A549 (cell line): Measurements from ENCODE around the gene PLAGL2. TPM values are rescaled to one million over a fixed set of nuclear protein-coding genes. Genes with fewer than 3 reads are reported as not detected.

ENCODE experiments used
- ATAC-seq, 2 experiments: fragments of 200-7000 bp in 1 of 2; fragments of >200 bp in 1 of 2; cut with Nextera tagmentation in 1 of 2; cut with Tn5 transposase in 1 of 2; 3 replicates each; pipeline versions ENCODE4 v1.8.0 to v1.9.1; 2018 to 2020; ENCODE audit warnings: mild to moderate bottlenecking in 1 of 2, moderate library complexity in 1 of 2
- CTCF ChIA-PET: fragments of 300-600 bp; sonication (Branson Sonifier 250); formaldehyde crosslinking; extraction: SDS; loops from one replicate; lab custom pipeline; 2021; ENCODE audit warnings: antibody characterized with exemption, inconsistent platforms; lab: Yijun Ruan, JAX
- POLR2A ChIA-PET: fragments of 350-600 bp; formaldehyde crosslinking; extraction: SDS; loops from one replicate; lab custom pipeline; 2021; ENCODE audit warnings: antibody characterized with exemption, inconsistent platforms; lab: Yijun Ruan, JAX
- DNase-seq, 2 experiments: peaks; one replicate each; pipeline versions ENCODE4 v3.0.0 to v3.0.0-alpha.2; 2011 to 2016; ENCODE audit warnings: low read depth in 1 of 2, low spot score in 1 of 2
- FAIRE-seq: peaks from 2 replicates; lab custom pipeline; 2011; peaks lifted over from hg19 to GRCh38; lab: Jason Lieb, UNC
- H3K27ac ChIP-seq, 2 experiments: fragments of >200 bp; sonication (Bioruptor Twin); formaldehyde crosslinking; 3 replicates each; pipeline ENCODE4 v1.5.1; 2016 to 2017
- H3K4me1 ChIP-seq: fragments of >200 bp; sonication (Bioruptor Twin); formaldehyde crosslinking; 3 replicates; pipeline ENCODE4 v1.6.1; 2016
- H3K4me2 ChIP-seq: fragments of >200 bp; sonication (Bioruptor Twin); formaldehyde crosslinking; 3 replicates; pipeline ENCODE4 v1.6.1; 2016
- H3K4me3 ChIP-seq: fragments of >200 bp; sonication (Bioruptor Twin); formaldehyde crosslinking; 3 replicates; pipeline ENCODE4 v1.5.1; 2016
- H3K9me3 ChIP-seq: fragments of >200 bp; sonication (Bioruptor Twin); formaldehyde crosslinking; 3 replicates; pipeline ENCODE4 v1.6.1; 2016
- CBX8 ChIP-seq: fragments of 200-600 bp; sonication (generic); IDR thresholded peaks from 2 replicates; pipeline ENCODE4 v1.6.1; 2016
- CEBPB ChIP-seq, 2 experiments: fragments of >200 bp in 1 of 2; sonication (Bioruptor Twin) in 1 of 2; formaldehyde crosslinking in 1 of 2; IDR thresholded peaks; 2 replicates each; pipeline ENCODE4 v1.6.1; 2012 to 2016
- EHF ChIP-seq: fragments of 250-450 bp; sonication (Bioruptor Pico); IDR thresholded peaks from 2 replicates; pipeline ENCODE4 v1.5.0; 2020; ENCODE audit warnings: mild to moderate bottlenecking
- ESRRA ChIP-seq: fragments of 150-350 bp; IDR thresholded peaks from 2 replicates; pipeline ENCODE4 v1.6.1; 2014; ENCODE audit warnings: mild to moderate bottlenecking, low read length, borderline replicate concordance
- FOSB ChIP-seq: fragments of 250-450 bp; sonication (Bioruptor Pico); IDR thresholded peaks from 2 replicates; pipeline ENCODE4 v1.5.0; 2020; ENCODE audit warnings: mild to moderate bottlenecking, moderate library complexity
- GATA3 ChIP-seq: IDR thresholded peaks from 2 replicates; pipeline ENCODE4 v1.6.1; 2012; ENCODE audit warnings: borderline replicate concordance
- HOXA7 ChIP-seq: fragments of 250-450 bp; sonication (Bioruptor Pico); IDR thresholded peaks from 2 replicates; pipeline ENCODE4 v1.5.0; 2020; ENCODE audit warnings: mild to moderate bottlenecking, moderate library complexity
- JUNB ChIP-seq: fragments of >200 bp; sonication (Bioruptor Twin); formaldehyde crosslinking; IDR thresholded peaks from 2 replicates; pipeline ENCODE4 v1.6.1; 2016
- KDM5A ChIP-seq: fragments of 200-600 bp; sonication (generic); IDR thresholded peaks from 2 replicates; pipeline ENCODE4 v1.6.1; 2016; ENCODE audit warnings: antibody characterized with exemption, mild to moderate bottlenecking
- MAFK ChIP-seq: fragments of 450-650 bp; IDR thresholded peaks from 2 replicates; pipeline ENCODE4 v1.6.1; 2014; ENCODE audit not compliant: partially characterized antibody
- POLR2AphosphoS2 ChIP-seq: conservative IDR thresholded peaks from 2 replicates; pipeline ENCODE4 v1.6.1; 2012; ENCODE audit warnings: low read length, improper control_type of control experiment, inconsistent platforms
- RAD21 ChIP-seq, 2 experiments: fragments of >200 bp in 1 of 2; sonication (Bioruptor Twin) in 1 of 2; formaldehyde crosslinking in 1 of 2; IDR thresholded peaks in 1 of 2; conservative IDR thresholded peaks in 1 of 2; 2 replicates in 1 of 2; 3 replicates in 1 of 2; pipeline ENCODE4 v1.6.1; 2012 to 2018; ENCODE audit warnings: inconsistent platforms in 1 of 2
- RFX5 ChIP-seq: fragments of 450-650 bp; IDR thresholded peaks from 2 replicates; pipeline ENCODE4 v1.7.1; 2014; ENCODE audit warnings: antibody characterized with exemption, mild to moderate bottlenecking, moderate library complexity
- RNF2 ChIP-seq: fragments of 200-600 bp; sonication (generic); IDR thresholded peaks from 2 replicates; pipeline ENCODE4 v1.6.1; 2016; ENCODE audit warnings: low read depth, mild to moderate bottlenecking, antibody characterized with exemption, moderate library complexity, borderline replicate concordance
- SMC3 ChIP-seq: fragments of >200 bp; sonication (Bioruptor Twin); formaldehyde crosslinking; IDR thresholded peaks from 3 replicates; pipeline ENCODE4 v1.6.1; 2018; ENCODE audit warnings: inconsistent platforms
- SREBF2 ChIP-seq: fragments of 450-650 bp; IDR thresholded peaks from 2 replicates; pipeline ENCODE4 v1.6.1; 2014; ENCODE audit warnings: mild to moderate bottlenecking, moderate library complexity
- TP53 ChIP-seq: fragments of 250-450 bp; sonication (Bioruptor Pico); IDR thresholded peaks from 2 replicates; pipeline ENCODE4 v1.5.0; 2021; ENCODE audit warnings: mild to moderate bottlenecking, moderate library complexity
- ZSCAN20 ChIP-seq: fragments of 250-450 bp; sonication (Bioruptor Pico); IDR thresholded peaks from 2 replicates; pipeline ENCODE4 v1.8.0; 2022; ENCODE audit warnings: mild to moderate bottlenecking, moderate library complexity
- WGBS: methylation state at CpG from one replicate; pipeline ENCODE4 v1.1.6; 2017; ENCODE audit errors: missing lambda C conversion rate; 5-methylcytosine and 5-hydroxymethylcytosine counted together
- polyA plus RNA-seq, 4 experiments: library from polyadenylated mRNA; depleted of rRNA in 3 of 4; stranded (reverse); fragments of >200 nt; fragmentation: RNase III in 1 of 4; extraction: RNeasy Plus Mini Kit Qiagen cat#74134 plus additional on column Dnase treatment in 1 of 4; gene quantifications; 2 replicates in 3 of 4; 3 replicates in 1 of 4; pipeline ENCODE4 v1.2.3, GENCODE V29; 2011 to 2017
- TF ChIP-seq, protein P1 (sequence below): fragments of 150-350 bp; IDR thresholded peaks from 2 replicates; pipeline ENCODE4 v1.6.1; 2014; ENCODE audit warnings: low read depth, mild to moderate bottlenecking, low read length
- TF ChIP-seq, protein P2 (sequence below): fragments of 250-450 bp; sonication (Bioruptor Pico); IDR thresholded peaks from 2 replicates; pipeline ENCODE4 v1.5.0; 2021; ENCODE audit warnings: mild to moderate bottlenecking, moderate library complexity, borderline replicate concordance
- TF ChIP-seq, protein P3 (sequence below): fragments of >200 bp; sonication (Bioruptor Twin); formaldehyde crosslinking; IDR thresholded peaks from 3 replicates; pipeline ENCODE4 v1.6.1; 2016

PLAGL2 gene
- polyA plus RNA-seq, 2 of the 4 experiments (the other 2 are of a cell fraction) = 6.1 to 9.0 TPM

DNA sequence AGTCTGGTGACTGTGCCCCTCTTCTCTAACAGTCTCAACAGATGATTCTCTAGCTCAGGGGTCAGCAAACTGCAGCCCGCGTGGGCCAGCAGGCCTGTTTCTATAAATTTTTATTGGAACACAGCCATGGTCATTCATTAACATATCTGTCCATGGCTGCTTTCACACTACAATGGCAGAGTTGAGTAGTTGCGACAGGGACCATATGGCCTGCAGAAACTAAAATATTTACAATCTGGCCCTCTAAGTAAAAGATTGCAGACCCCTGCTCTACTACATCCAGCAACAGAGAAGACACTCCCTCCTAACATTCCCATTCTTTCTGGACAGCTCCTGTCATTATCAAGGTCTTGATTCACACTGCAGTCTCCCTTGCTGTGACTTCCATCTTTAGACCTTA lies 45.2 kb downstream of the PLAGL2 start:
- ChIA-PET POLR2A (no interaction called here), CTCF (interaction anchor here (0.7 kb wide), 1 partner anchor 16 kb away, joined by 3 read pairs; no protein-coding TSS in a partner anchor)
- Histone ChIP-seq H3K27ac (no peak overlapping the region), H3K4me2 (no peak overlapping the region), H3K9me3 (no peaks in the 10 kb centered on the region), H3K4me1 (no peaks in the 10 kb centered on the region), H3K4me3 (no peak overlapping the region)
- TF ChIP-seq EHF (CRISPR knock-in tag) (no peak), CBX8 (no peak), SMC3 (no peak)
- TF ChIP-seq, protein P1, sequence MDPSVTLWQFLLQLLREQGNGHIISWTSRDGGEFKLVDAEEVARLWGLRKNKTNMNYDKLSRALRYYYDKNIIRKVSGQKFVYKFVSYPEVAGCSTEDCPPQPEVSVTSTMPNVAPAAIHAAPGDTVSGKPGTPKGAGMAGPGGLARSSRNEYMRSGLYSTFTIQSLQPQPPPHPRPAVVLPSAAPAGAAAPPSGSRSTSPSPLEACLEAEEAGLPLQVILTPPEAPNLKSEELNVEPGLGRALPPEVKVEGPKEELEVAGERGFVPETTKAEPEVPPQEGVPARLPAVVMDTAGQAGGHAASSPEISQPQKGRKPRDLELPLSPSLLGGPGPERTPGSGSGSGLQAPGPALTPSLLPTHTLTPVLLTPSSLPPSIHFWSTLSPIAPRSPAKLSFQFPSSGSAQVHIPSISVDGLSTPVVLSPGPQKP = no peak
- DNase-seq = no peak
- no peak for ATAC-seq
- FAIRE-seq = no peak
- WGBS = 66% methylated on average over 3 of the region's 3 CpGs

DNA sequence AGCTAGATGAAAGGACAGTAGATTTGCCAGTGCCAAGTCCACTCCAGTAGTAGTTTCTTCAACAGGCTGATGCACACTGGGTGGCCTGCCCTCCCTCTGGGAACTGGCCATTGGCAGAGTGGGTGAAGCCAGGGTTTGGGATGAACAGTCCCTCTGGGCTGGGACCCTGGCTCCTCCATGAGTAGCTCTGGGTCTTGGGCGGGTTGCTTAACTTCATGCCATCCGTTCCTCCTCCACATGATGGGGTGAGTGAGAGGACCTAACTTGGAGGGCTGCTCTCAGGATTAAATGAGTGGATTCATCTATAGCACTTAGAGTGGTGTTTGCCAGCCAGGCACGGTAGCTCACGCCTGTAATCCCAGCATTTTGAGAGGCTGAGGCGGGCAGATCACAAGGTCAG lies 47.2 kb downstream of the PLAGL2 start:
- TF ChIP-seq ZSCAN20 (CRISPR knock-in tag) (no peak), JUNB (no peak), RAD21 (conservative IDR thresholded peaks at IDR 0.05 in 1 of 2, IDR thresholded peaks at IDR 0.05 in 1 of 2) (no peak), CEBPB (IDR thresholded peaks at IDR 0.05) (no peak)
- TF ChIP-seq, protein P2, sequence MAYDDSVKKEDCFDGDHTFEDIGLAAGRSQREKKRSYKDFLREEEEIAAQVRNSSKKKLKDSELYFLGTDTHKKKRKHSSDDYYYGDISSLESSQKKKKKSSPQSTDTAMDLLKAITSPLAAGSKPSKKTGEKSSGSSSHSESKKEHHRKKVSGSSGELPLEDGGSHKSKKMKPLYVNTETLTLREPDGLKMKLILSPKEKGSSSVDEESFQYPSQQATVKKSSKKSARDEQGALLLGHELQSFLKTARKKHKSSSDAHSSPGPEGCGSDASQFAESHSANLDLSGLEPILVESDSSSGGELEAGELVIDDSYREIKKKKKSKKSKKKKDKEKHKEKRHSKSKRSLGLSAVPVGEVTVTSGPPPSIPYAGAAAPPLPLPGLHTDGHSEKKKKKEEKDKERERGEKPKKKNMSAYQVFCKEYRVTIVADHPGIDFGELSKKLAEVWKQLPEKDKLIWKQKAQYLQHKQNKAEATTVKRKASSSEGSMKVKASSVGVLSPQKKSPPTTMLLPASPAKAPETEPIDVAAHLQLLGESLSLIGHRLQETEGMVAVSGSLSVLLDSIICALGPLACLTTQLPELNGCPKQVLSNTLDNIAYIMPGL (CRISPR knock-in tag) = no peak
- TF ChIP-seq, protein P3, sequence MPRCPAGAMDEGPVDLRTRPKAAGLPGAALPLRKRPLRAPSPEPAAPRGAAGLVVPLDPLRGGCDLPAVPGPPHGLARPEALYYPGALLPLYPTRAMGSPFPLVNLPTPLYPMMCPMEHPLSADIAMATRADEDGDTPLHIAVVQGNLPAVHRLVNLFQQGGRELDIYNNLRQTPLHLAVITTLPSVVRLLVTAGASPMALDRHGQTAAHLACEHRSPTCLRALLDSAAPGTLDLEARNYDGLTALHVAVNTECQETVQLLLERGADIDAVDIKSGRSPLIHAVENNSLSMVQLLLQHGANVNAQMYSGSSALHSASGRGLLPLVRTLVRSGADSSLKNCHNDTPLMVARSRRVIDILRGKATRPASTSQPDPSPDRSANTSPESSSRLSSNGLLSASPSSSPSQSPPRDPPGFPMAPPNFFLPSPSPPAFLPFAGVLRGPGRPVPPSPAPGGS = no peak
- no peak overlapping the region for H3K4me2 ChIP-seq
- 97% methylated on average over 5 of the region's 5 CpGs for WGBS
- peaks cover under 1% of the 10 kb centered on the region; the same call in 2 of the 3 replicates for H3K4me1 ChIP-seq
- FAIRE-seq = no peak
- no peak for DNase-seq
- no peak overlapping the region for H3K27ac ChIP-seq
- ChIA-PET CTCF (interaction anchor here (1.0 kb wide), 1 partner anchor 9 kb away, joined by 4 read pairs; no protein-coding TSS in a partner anchor), POLR2A (no interaction called here)
- H3K9me3 ChIP-seq = no peaks in the 10 kb centered on the region
- ATAC-seq = no peak
- H3K4me3 ChIP-seq = no peak overlapping the region

DNA sequence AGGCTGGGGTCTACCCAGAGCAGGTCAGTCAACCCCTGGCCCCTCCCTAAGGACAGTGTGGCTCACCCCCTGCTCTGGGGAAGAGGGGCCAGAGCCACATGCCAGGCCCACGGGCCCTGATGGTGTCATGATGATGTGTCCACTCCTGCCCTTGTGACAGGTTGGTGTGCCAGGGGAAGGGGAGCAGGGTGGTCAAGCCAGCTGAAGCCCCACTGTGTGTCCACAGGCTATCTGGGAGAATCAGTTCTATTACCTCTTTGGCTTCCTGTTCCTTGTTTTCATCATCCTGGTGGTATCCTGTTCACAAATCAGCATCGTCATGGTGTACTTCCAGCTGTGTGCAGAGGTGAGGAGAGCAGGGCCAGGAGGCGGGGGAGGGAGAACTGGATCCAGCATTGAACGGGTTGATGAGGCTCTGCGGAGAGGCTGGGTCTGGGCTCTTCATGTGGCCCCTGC lies 47.7 kb downstream of the PLAGL2 start:
- H3K9me3 ChIP-seq = no peaks in the 10 kb centered on the region
- ATAC-seq = no peak
- 74% methylated on average over 5 of the region's 5 CpGs for WGBS
- no peak for FAIRE-seq
- H3K4me2 ChIP-seq = no peak overlapping the region
- no peak for DNase-seq
- H3K27ac ChIP-seq = no peak overlapping the region
- ChIA-PET POLR2A (no interaction called here), CTCF (interaction anchor here (0.7 to 1.0 kb wide), 2 partner anchors 9 to 40 kb away, joined by 3 to 4 read pairs; no protein-coding TSS in a partner anchor)
- no peak for TF ChIP-seq POLR2AphosphoS2
- TF ChIP-seq ESRRA = no peak
- TF ChIP-seq SREBF2 = no peak
- TF ChIP-seq FOSB = no peak
- TF ChIP-seq TP53 (CRISPR knock-in tag) = no peak
- TF ChIP-seq ZSCAN20 (CRISPR knock-in tag) = no peak
- no peak for TF ChIP-seq HOXA7
- no peak for TF ChIP-seq KDM5A
- TF ChIP-seq MAFK = no peak
- no peak for TF ChIP-seq RFX5
- no peak for TF ChIP-seq RNF2
- no peak for TF ChIP-seq GATA3
- H3K4me3 ChIP-seq = no peak overlapping the region
- peaks cover 6% of the 10 kb centered on the region; the same call in 2 of the 3 replicates for H3K4me1 ChIP-seq
